Activated CD4-positive, alpha-beta memory T cell treated with anti-CD3 and anti-CD28 coated beads for 36 hours (primary cell): ENCODE measurements around the gene LRRC25. TPM values are rescaled to one million over a fixed set of nuclear protein-coding genes. Genes with fewer than 3 reads are reported as not detected.

Experiments used
- CTCF ChIA-PET: fragments of 350-600 bp; sonication (Branson Sonifier 250); formaldehyde crosslinking; loops from one replicate; lab custom pipeline; 2021; ENCODE audit warnings: antibody characterized with exemption, inconsistent platforms; lab: Charles Lee
- POLR2A ChIA-PET: fragments of 350-600 bp; sonication (Branson Sonifier 250); formaldehyde crosslinking; loops from one replicate; lab custom pipeline; 2021; ENCODE audit warnings: antibody characterized with exemption; lab: Charles Lee
- DNase-seq: peaks from one replicate; pipeline ENCODE4 v3.0.0-alpha.2; 2020
- H3K27ac Mint-ChIP-seq: one replicate; pipeline ENCODE4 v1.8.0; 2021; ENCODE audit warnings: mixed read lengths
- H3K27me3 Mint-ChIP-seq: one replicate; pipeline ENCODE4 v1.8.0; 2021; ENCODE audit warnings: mixed read lengths
- H3K36me3 Mint-ChIP-seq: one replicate; pipeline ENCODE4 v1.8.0; 2021; ENCODE audit warnings: mixed read lengths
- H3K4me1 Mint-ChIP-seq: one replicate; pipeline ENCODE4 v1.8.0; 2021; ENCODE audit warnings: low read depth, mixed read lengths
- H3K4me3 Mint-ChIP-seq: one replicate; pipeline ENCODE4 v1.8.0; 2021; ENCODE audit warnings: mild to moderate bottlenecking, mixed read lengths
- H3K9me3 Mint-ChIP-seq: one replicate; pipeline ENCODE4 v1.8.0; 2021; ENCODE audit warnings: mixed read lengths
- intact Hi-C: fragments of 100-400 bp; cut with micrococcal nuclease; formaldehyde crosslinking; loops from one replicate; pipeline ENCODE4 v1.15.1; 2023
- total RNA-seq, 2 experiments: library from RNA; stranded (reverse); gene quantifications; one replicate each; pipeline ENCODE4 v1.2.3, GENCODE V29; 2021

Gene LRRC25
- total RNA-seq, 2 experiments from 2014 or later: not detected

GRCh38 chr19:18428787-18429674 lies 31.6 kb upstream of the LRRC25 start:
- H3K27ac Mint-ChIP-seq: no peak overlapping the region
- no peaks in the 10 kb centered on the region for H3K27me3 Mint-ChIP-seq
- intact Hi-C loops: no loop called here
- CTCF ChIA-PET: interaction anchor here (0.7 to 1.7 kb wide), 3 partner anchors 10 to 41 kb away, joined by 3 to 6 read pairs (median 4); partner anchors contain the start of gene SSBP4
- H3K36me3 Mint-ChIP-seq: peaks cover 2% of the 10 kb centered on the region
- no peaks in the 10 kb centered on the region for H3K9me3 Mint-ChIP-seq
- no peak overlapping the region for H3K4me3 Mint-ChIP-seq
- DNase-seq: peak; percentile 87
- peaks cover 31% of the 10 kb centered on the region for H3K4me1 Mint-ChIP-seq
- POLR2A ChIA-PET: interaction anchor here (1.1 to 1.5 kb wide), 2 partner anchors 10 kb away, joined by 3 to 4 read pairs; partner anchors contain the start of gene SSBP4

- intact Hi-C loops: no loop called here
- Mint-ChIP-seq H3K27ac (no peak overlapping the region), H3K4me1 (peaks cover 39% of the 10 kb centered on the region), H3K27me3 (no peaks in the 10 kb centered on the region), H3K36me3 (peaks cover 2% of the 10 kb centered on the region), H3K9me3 (no peaks in the 10 kb centered on the region), H3K4me3 (no peak overlapping the region)
- no peak for DNase-seq
- ChIA-PET POLR2A (interaction anchor here (1.1 to 1.5 kb wide), 2 partner anchors 10 to 11 kb away, joined by 3 to 4 read pairs; partner anchors contain the start of gene SSBP4), CTCF (interaction anchor here (0.7 to 1.7 kb wide), 3 partner anchors 9 to 42 kb away, joined by 3 to 6 read pairs (median 4); partner anchors contain the start of gene SSBP4)
Observed at GRCh38 chr19:18428173-18428786, 30.9 kb upstream of the LRRC25 start.

GRCh38 chr19:18427743-18428113 lies 30.3 kb upstream of the LRRC25 start:
- POLR2A ChIA-PET: interaction anchor here (1.5 kb wide), 1 partner anchor 12 kb away, joined by 3 read pairs; no protein-coding TSS in a partner anchor
- Mint-ChIP-seq H3K36me3 (peaks cover 2% of the 10 kb centered on the region), H3K27ac (no peak overlapping the region), H3K4me1 (peaks cover 44% of the 10 kb centered on the region), H3K4me3 (no peak overlapping the region), H3K27me3 (no peaks in the 10 kb centered on the region), H3K9me3 (no peaks in the 10 kb centered on the region)
- intact Hi-C loops: no loop called here
- CTCF ChIA-PET: interaction anchor here (1.7 kb wide), 1 partner anchor 9 kb away, joined by 6 read pairs; the partner anchor contains the start of gene SSBP4
- no peak for DNase-seq

- intact Hi-C loops: no loop called here
- no peaks in the 10 kb centered on the region for H3K27me3 Mint-ChIP-seq
- H3K4me3 Mint-ChIP-seq: no peak overlapping the region
- ChIA-PET CTCF (no interaction called here), POLR2A (no interaction called here)
- H3K36me3 Mint-ChIP-seq: peaks cover 2% of the 10 kb centered on the region
- no peaks in the 10 kb centered on the region for H3K9me3 Mint-ChIP-seq
- no peak for DNase-seq
- H3K27ac Mint-ChIP-seq: no peak overlapping the region
- H3K4me1 Mint-ChIP-seq: peaks cover 48% of the 10 kb centered on the region
Observed at GRCh38 chr19:18427080-18427742, 29.8 kb upstream of the LRRC25 start.

- intact Hi-C loops: no loop called here
- peaks cover 51% of the 10 kb centered on the region for H3K4me1 Mint-ChIP-seq
- DNase-seq: no peak
- H3K27ac Mint-ChIP-seq: no peak overlapping the region
- no peaks in the 10 kb centered on the region for H3K27me3 Mint-ChIP-seq
- H3K36me3 Mint-ChIP-seq: peaks cover 3% of the 10 kb centered on the region
- ChIA-PET CTCF (no interaction called here), POLR2A (no interaction called here)
- H3K4me3 Mint-ChIP-seq: no peak overlapping the region
- H3K9me3 Mint-ChIP-seq: no peaks in the 10 kb centered on the region
Observed at GRCh38 chr19:18426416-18426767, 29.0 kb upstream of the LRRC25 start.

- intact Hi-C loops: no loop called here
- ChIA-PET CTCF (interaction anchor here (0.9 kb wide), 1 partner anchor 14 kb away, joined by 3 read pairs; no protein-coding TSS in a partner anchor), POLR2A (no interaction called here)
- Mint-ChIP-seq H3K27me3 (no peaks in the 10 kb centered on the region), H3K4me1 (peaks cover 58% of the 10 kb centered on the region), H3K4me3 (no peak overlapping the region), H3K9me3 (no peaks in the 10 kb centered on the region), H3K27ac (no peak overlapping the region), H3K36me3 (peaks cover 3% of the 10 kb centered on the region)
- DNase-seq: no peak
Observed at GRCh38 chr19:18425515-18426415, 28.3 kb upstream of the LRRC25 start.

- Mint-ChIP-seq H3K27me3 (no peaks in the 10 kb centered on the region), H3K36me3 (peaks cover 1% of the 10 kb centered on the region), H3K4me1 (peaks cover 61% of the 10 kb centered on the region), H3K4me3 (no peak overlapping the region), H3K27ac (peak overlapping the region; percentile 20), H3K9me3 (no peaks in the 10 kb centered on the region)
- intact Hi-C loops: no loop called here
- CTCF ChIA-PET: interaction anchor here (0.9 kb wide), 1 partner anchor 15 kb away, joined by 3 read pairs; no protein-coding TSS in a partner anchor
- POLR2A ChIA-PET: no interaction called here
- no peak for DNase-seq
Observed at GRCh38 chr19:18424890-18425514, 27.6 kb upstream of the LRRC25 start.

GRCh38 chr19:18424122-18424889 lies 26.9 kb upstream of the LRRC25 start:
- Mint-ChIP-seq H3K36me3 (peaks cover 1% of the 10 kb centered on the region), H3K27me3 (no peaks in the 10 kb centered on the region), H3K4me1 (peaks cover 56% of the 10 kb centered on the region), H3K4me3 (no peak overlapping the region), H3K27ac (peak overlapping the region; percentile 23), H3K9me3 (no peaks in the 10 kb centered on the region)
- no peak for DNase-seq
- CTCF ChIA-PET: no interaction called here
- POLR2A ChIA-PET: no interaction called here
- intact Hi-C loops: no loop called here

- Mint-ChIP-seq H3K36me3 (peaks cover 1% of the 10 kb centered on the region), H3K27me3 (peaks cover 3% of the 10 kb centered on the region), H3K4me3 (no peak overlapping the region), H3K4me1 (peaks cover 62% of the 10 kb centered on the region), H3K9me3 (no peaks in the 10 kb centered on the region), H3K27ac (peak overlapping the region; percentile 87)
- CTCF ChIA-PET: interaction anchor here (3.2 kb wide), 1 partner anchor 35 kb away, joined by 14 read pairs; no protein-coding TSS in a partner anchor
- POLR2A ChIA-PET: interaction anchor here (1.5 kb wide), 1 partner anchor 8 kb away, joined by 4 read pairs; no protein-coding TSS in a partner anchor
- intact Hi-C loops: no loop called here
- DNase-seq: no peak
Observed at GRCh38 chr19:18423258-18424020, 26.0 kb upstream of the LRRC25 start.
